Loucy (cell line): ENCODE data around the gene TUT4.

ENCODE experiments used
- EZH2phosphoT487 ChIP-seq: fragments of 200-600 bp; IDR thresholded peaks from 2 replicates; pipeline ENCODE4 v1.6.1; 2018; ENCODE audit warnings: antibody characterized with exemption, mild to moderate bottlenecking, moderate library complexity, borderline replicate concordance
- TF ChIP-seq, protein P1 (sequence below): fragments of 200-600 bp; sonication (generic); conservative IDR thresholded peaks from 2 replicates; pipeline ENCODE4 v1.5.1; 2014; ENCODE audit warnings: mild to moderate bottlenecking, antibody characterized with exemption, low read length

DNA sequence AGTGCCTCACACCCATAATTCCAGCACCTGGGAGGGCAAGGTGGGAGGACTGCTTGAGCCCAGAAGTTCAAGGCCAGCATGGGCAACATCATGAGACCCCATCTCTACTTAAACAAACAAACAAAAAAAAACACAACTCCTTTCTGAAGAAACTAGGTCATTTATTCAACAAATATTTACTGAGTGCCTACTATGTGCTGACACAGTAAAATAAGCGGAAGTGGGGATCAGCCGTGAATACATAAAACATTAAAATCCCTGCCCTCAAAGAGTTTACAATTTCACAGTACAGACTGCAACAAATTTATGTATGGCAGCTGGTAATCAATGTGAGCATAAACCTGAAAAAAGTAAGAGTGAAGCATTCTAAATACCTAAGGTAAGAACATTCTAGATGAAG, 65.3 kb downstream of the TUT4 start:
- TF ChIP-seq, protein P1, sequence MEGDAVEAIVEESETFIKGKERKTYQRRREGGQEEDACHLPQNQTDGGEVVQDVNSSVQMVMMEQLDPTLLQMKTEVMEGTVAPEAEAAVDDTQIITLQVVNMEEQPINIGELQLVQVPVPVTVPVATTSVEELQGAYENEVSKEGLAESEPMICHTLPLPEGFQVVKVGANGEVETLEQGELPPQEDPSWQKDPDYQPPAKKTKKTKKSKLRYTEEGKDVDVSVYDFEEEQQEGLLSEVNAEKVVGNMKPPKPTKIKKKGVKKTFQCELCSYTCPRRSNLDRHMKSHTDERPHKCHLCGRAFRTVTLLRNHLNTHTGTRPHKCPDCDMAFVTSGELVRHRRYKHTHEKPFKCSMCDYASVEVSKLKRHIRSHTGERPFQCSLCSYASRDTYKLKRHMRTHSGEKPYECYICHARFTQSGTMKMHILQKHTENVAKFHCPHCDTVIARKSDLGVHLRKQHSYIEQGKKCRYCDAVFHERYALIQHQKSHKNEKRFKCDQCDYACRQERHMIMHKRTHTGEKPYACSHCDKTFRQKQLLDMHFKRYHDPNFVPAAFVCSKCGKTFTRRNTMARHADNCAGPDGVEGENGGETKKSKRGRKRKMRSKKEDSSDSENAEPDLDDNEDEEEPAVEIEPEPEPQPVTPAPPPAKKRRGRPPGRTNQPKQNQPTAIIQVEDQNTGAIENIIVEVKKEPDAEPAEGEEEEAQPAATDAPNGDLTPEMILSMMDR: no peak
- no peak for TF ChIP-seq EZH2phosphoT487
